OCI-LY3 (cell line): Measurements from ENCODE around the gene R3HCC1L.

Experiments used
- CTCF ChIP-seq: fragments of 200-600, 300-600 bp; sonication (generic); IDR thresholded peaks from 2 replicates; pipeline ENCODE4 v1.5.1; 2014; ENCODE audit warnings: antibody characterized with exemption, low read length, low read depth
- EZH2phosphoT487 ChIP-seq: fragments of 200-600 bp; shearing (Covaris generic); IDR thresholded peaks from 2 replicates; pipeline ENCODE4 v1.6.1; 2018; ENCODE audit warnings: antibody characterized with exemption, mixed run types, low read depth

DNA sequence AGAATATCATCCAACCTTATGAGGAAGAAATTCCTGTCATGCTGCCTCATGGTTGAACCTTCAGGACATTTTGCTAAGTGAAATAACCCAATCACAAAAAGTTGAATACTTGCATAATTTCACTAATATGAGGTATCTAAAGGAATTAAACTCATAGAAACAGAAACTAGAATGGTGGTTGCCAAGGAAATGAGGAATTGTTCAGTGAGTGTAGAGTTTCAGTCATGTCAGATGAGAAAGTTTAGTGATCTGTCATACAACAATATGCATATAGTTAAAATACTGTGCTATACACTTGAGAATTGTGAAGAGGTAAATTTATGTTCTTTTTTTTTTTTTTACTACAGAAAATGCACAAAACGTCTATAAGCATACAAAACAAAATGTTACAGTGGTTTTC lies 60.7 kb downstream of the R3HCC1L start:
- TF ChIP-seq CTCF (no peak), EZH2phosphoT487 (no peak)
